IMR-90 (cell line): ENCODE data around the gene TMEM50A. TPM values are rescaled to one million over a fixed set of nuclear protein-coding genes. Genes with fewer than 3 reads are reported as not detected.

ENCODE experiments used
- ATAC-seq: fragments of 200-7000 bp; cut with Tn5 transposase; 2 replicates; pipeline ENCODE4 v1.9.1; 2020; ENCODE audit warnings: low read depth, mild to moderate bottlenecking, moderate library complexity
- BruUV-seq: library from RNA; stranded (reverse); fragments of 400-500 nt; replicated peaks from 2 replicates; lab custom pipeline; 2021; lab: Mats Ljungman, UMichigan
- CTCF ChIA-PET: fragments of 300-600 bp; formaldehyde crosslinking; extraction: SDS; loops from one replicate; lab custom pipeline; 2021; ENCODE audit warnings: antibody characterized with exemption; lab: Yijun Ruan, JAX
- POLR2A ChIA-PET: fragments of 300-600 bp; sonication (Branson Sonifier 250); formaldehyde crosslinking; loops from one replicate; lab custom pipeline; 2022; ENCODE audit warnings: antibody characterized with exemption; ENCODE audit not compliant: unreplicated experiment; lab: Charles Lee
- DNase-seq: peaks from one replicate; pipeline ENCODE4 v3.0.0; 2013
- H2AFZ ChIP-seq: replicated peaks from 2 replicates; pipeline ENCODE3; 2013; ENCODE audit warnings: low read length, mild to moderate bottlenecking; ENCODE audit not compliant: poor library complexity
- H2AK5ac ChIP-seq: 2 replicates; pipeline ENCODE4 v1.6.1; 2013; ENCODE audit warnings: low read depth, low read length, inconsistent platforms
- H2AK9ac ChIP-seq: replicated peaks from 2 replicates; pipeline ENCODE3; 2013; ENCODE audit warnings: mild to moderate bottlenecking, low read depth, low read length, moderate library complexity; ENCODE audit not compliant: poor library complexity
- H2BK120ac ChIP-seq: 2 replicates; pipeline ENCODE4 v1.6.1; 2013; ENCODE audit warnings: low read depth, low read length, inconsistent platforms
- H2BK15ac ChIP-seq: 3 replicates; pipeline ENCODE4 v1.6.1; 2013; ENCODE audit warnings: low read depth, low read length, inconsistent platforms
- H2BK20ac ChIP-seq: 2 replicates; pipeline ENCODE4 v1.6.1; 2013; ENCODE audit warnings: low read depth, mild to moderate bottlenecking, inconsistent platforms, low read length, moderate library complexity
- H2BK5ac ChIP-seq: 2 replicates; pipeline ENCODE4 v1.6.1; 2013; ENCODE audit warnings: mild to moderate bottlenecking, low read depth, low read length, inconsistent platforms; ENCODE audit not compliant: poor library complexity, severe bottlenecking
- H3K14ac ChIP-seq: replicated peaks from 2 replicates; pipeline ENCODE4 v1.6.1; 2013; ENCODE audit warnings: low read depth, low read length, inconsistent platforms
- H3K18ac ChIP-seq: 2 replicates; pipeline ENCODE4 v1.6.1; 2013; ENCODE audit warnings: low read depth, low read length, control low read depth
- H3K23ac ChIP-seq: 2 replicates; pipeline ENCODE4 v1.6.1; 2013; ENCODE audit warnings: low read depth, low read length, inconsistent platforms
- H3K27ac ChIP-seq: 2 replicates; pipeline ENCODE4 v1.5.1; 2013; ENCODE audit warnings: mild to moderate bottlenecking, control low read depth, low read length; ENCODE audit not compliant: insufficient read depth
- H3K27me3 ChIP-seq: 2 replicates; pipeline ENCODE4 v1.6.1; 2013; ENCODE audit warnings: low read length; ENCODE audit not compliant: control insufficient read depth, insufficient read depth
- H3K36me3 ChIP-seq: 2 replicates; pipeline ENCODE4 v1.6.1; 2013; ENCODE audit warnings: low read length, mixed read lengths; ENCODE audit not compliant: control insufficient read depth, insufficient read depth
- H3K4ac ChIP-seq: 2 replicates; pipeline ENCODE4 v1.6.1; 2013; ENCODE audit warnings: low read depth, low read length, inconsistent platforms
- H3K4me1 ChIP-seq: 2 replicates; pipeline ENCODE4 v1.6.1; 2013; ENCODE audit warnings: low read length, mixed read lengths; ENCODE audit not compliant: control insufficient read depth, insufficient read depth
- H3K4me2 ChIP-seq: 2 replicates; pipeline ENCODE4 v1.6.1; 2013; ENCODE audit warnings: low read depth, mild to moderate bottlenecking, control low read depth, low read length, moderate library complexity
- H3K4me3 ChIP-seq: 2 replicates; pipeline ENCODE4 v1.5.1; 2013; ENCODE audit warnings: low read depth, mild to moderate bottlenecking, control low read depth, low read length, moderate library complexity; ENCODE audit not compliant: insufficient read depth
- H3K56ac ChIP-seq: 2 replicates; pipeline ENCODE4 v1.6.1; 2013; ENCODE audit warnings: low read length, inconsistent platforms; ENCODE audit not compliant: insufficient read depth; ENCODE audit errors: extremely low read depth
- H3K79me1 ChIP-seq, 2 experiments: 2 replicates each; pipeline ENCODE4 v1.6.1; 2013; ENCODE audit warnings: low read length in 2 of 2, inconsistent platforms in 1 of 2, low read depth in 1 of 2
- H3K9ac ChIP-seq: 2 replicates; pipeline ENCODE4 v1.6.1; 2013; ENCODE audit warnings: low read depth, low read length, control low read depth
- H3K9me1 ChIP-seq: 2 replicates; pipeline ENCODE4 v1.6.1; 2013; ENCODE audit warnings: low read length, inconsistent platforms; ENCODE audit not compliant: insufficient read depth
- H3K9me3 ChIP-seq: 2 replicates; pipeline ENCODE4 v1.6.1; 2013; ENCODE audit warnings: low read length; ENCODE audit not compliant: control insufficient read depth, insufficient read depth
- H4K20me1 ChIP-seq: 2 replicates; pipeline ENCODE4 v1.6.1; 2013; ENCODE audit warnings: low read length, inconsistent platforms; ENCODE audit not compliant: insufficient read depth
- H4K5ac ChIP-seq: 2 replicates; pipeline ENCODE4 v1.6.1; 2013; ENCODE audit warnings: mild to moderate bottlenecking, low read depth, low read length, control low read depth
- H4K8ac ChIP-seq, 2 experiments: 2 replicates each; pipeline ENCODE4 v1.6.1; 2013; ENCODE audit warnings: low read depth in 2 of 2, low read length in 2 of 2, control low read depth in 1 of 2, inconsistent platforms in 1 of 2
- H4K91ac ChIP-seq: 2 replicates; pipeline ENCODE4 v1.6.1; 2013; ENCODE audit warnings: low read depth, low read length, inconsistent platforms; ENCODE audit not compliant: insufficient read depth
- BHLHE40 ChIP-seq: fragments of 150-350 bp; IDR thresholded peaks from 2 replicates; pipeline ENCODE4 v1.6.1; 2016; ENCODE audit warnings: mild to moderate bottlenecking, low read depth, low read length
- CEBPB ChIP-seq: IDR thresholded peaks from 2 replicates; pipeline ENCODE4 v1.6.1; 2012; ENCODE audit warnings: low read depth, low read length, improper control_type of control experiment
- CHD1 ChIP-seq: IDR thresholded peaks from 2 replicates; pipeline ENCODE4 v1.6.1; 2012; ENCODE audit warnings: low read depth, low read length, improper control_type of control experiment
- CTCF ChIP-seq: conservative IDR thresholded peaks from 2 replicates; pipeline ENCODE4 v1.5.1; 2012; ENCODE audit warnings: mild to moderate bottlenecking, low read depth, low read length, improper control_type of control experiment
- ELK1 ChIP-seq: fragments of 150-350 bp; IDR thresholded peaks from 2 replicates; pipeline ENCODE4 v1.6.1; 2016; ENCODE audit warnings: low read depth, mild to moderate bottlenecking, low read length, moderate library complexity, borderline replicate concordance
- FOS ChIP-seq: fragments of 150-350 bp; IDR thresholded peaks from 2 replicates; pipeline ENCODE4 v1.6.1; 2016; ENCODE audit warnings: low read depth, low read length
- MAFK ChIP-seq: IDR thresholded peaks from 2 replicates; pipeline ENCODE4 v1.6.1; 2012; ENCODE audit warnings: low read depth, low read length, improper control_type of control experiment
- MAZ ChIP-seq: IDR thresholded peaks from 2 replicates; pipeline ENCODE4 v1.6.1; 2012; ENCODE audit warnings: low read depth, mild to moderate bottlenecking, low read length, improper control_type of control experiment, moderate library complexity, borderline replicate concordance
- MXI1 ChIP-seq: IDR thresholded peaks from 2 replicates; pipeline ENCODE4 v1.6.1; 2012; ENCODE audit warnings: low read depth, mild to moderate bottlenecking, low read length, moderate library complexity, borderline replicate concordance
- NFE2L2 ChIP-seq: fragments of 150-350 bp; IDR thresholded peaks from 2 replicates; pipeline ENCODE4 v1.6.1; 2016; ENCODE audit warnings: low read depth, mild to moderate bottlenecking, low read length
- POLR2A ChIP-seq: IDR thresholded peaks from 2 replicates; pipeline ENCODE4 v1.6.1; 2012; ENCODE audit warnings: mild to moderate bottlenecking, low read depth, low read length
- RAD21 ChIP-seq: IDR thresholded peaks from 2 replicates; pipeline ENCODE4 v1.6.1; 2012; ENCODE audit warnings: low read length, improper control_type of control experiment
- RCOR1 ChIP-seq: IDR thresholded peaks from 2 replicates; pipeline ENCODE4 v1.6.1; 2012; ENCODE audit warnings: mild to moderate bottlenecking, low read length, improper control_type of control experiment; ENCODE audit not compliant: insufficient replicate concordance
- RFX5 ChIP-seq: IDR thresholded peaks from 2 replicates; pipeline ENCODE4 v1.8.0; 2012; ENCODE audit warnings: low read depth, mild to moderate bottlenecking, low read length, moderate library complexity
- SMC3 ChIP-seq: fragments of 150-350 bp; IDR thresholded peaks from 2 replicates; pipeline ENCODE4 v1.6.1; 2016; ENCODE audit warnings: low read depth, mild to moderate bottlenecking, antibody characterized with exemption, low read length, moderate library complexity
- USF2 ChIP-seq: fragments of 150-350 bp; IDR thresholded peaks from 2 replicates; pipeline ENCODE4 v1.6.1; 2017; ENCODE audit warnings: mild to moderate bottlenecking, antibody characterized with exemption, low read length, low read depth
- WGBS, 2 experiments: methylation state at CpG; one replicate each; pipeline versions ENCODE4 v1.1.5 to v1.1.7; 2013; ENCODE audit warnings: missing lambda C conversion rate in 2 of 2; ENCODE audit not compliant: insufficient read length in 1 of 2; ENCODE audit errors: extremely low coverage in 2 of 2; 5-methylcytosine and 5-hydroxymethylcytosine counted together
- dilution Hi-C: fragments of 300-500 bp; cut with HindIII; formaldehyde crosslinking; loops from one replicate; pipeline ENCODE4 v1.14.3; 2018; ENCODE audit warnings: low sequenced_read_pairs; ENCODE audit not compliant: unreplicated experiment
- in situ Hi-C: fragments of 300-500 bp; cut with MboI; formaldehyde crosslinking; loops from 3 replicates; pipeline ENCODE4 v1.14.3; 2019; ENCODE audit warnings: low sequenced_read_pairs, inconsistent platforms, mixed read lengths
- intact Hi-C: fragments of 100-400 bp; cut with micrococcal nuclease; formaldehyde crosslinking; loops from 2 replicates; pipeline ENCODE4 v1.10.0; 2022
- polyA plus RNA-seq, 3 experiments: library from polyadenylated mRNA; depleted of rRNA; stranded (reverse); fragments of >200 nt; gene quantifications; 2 replicates each; pipeline ENCODE4 v1.2.3, GENCODE V29; 2012; ENCODE audit warnings: low replicate concordance in 1 of 3
- total RNA-seq: library from RNA; depleted of rRNA; stranded (reverse); fragments of >200 nt; gene quantifications from 2 replicates; pipeline ENCODE4 v1.2.3, GENCODE V29; 2012

Gene TMEM50A
- total and polyA plus RNA-seq, 2 of the 4 experiments (the other 2 are of a cell fraction) = 48.4 to 63.9 TPM

GRCh38 chr1:25342846-25343245 is 4.7 kb downstream of the TMEM50A start:
- Histone ChIP-seq H3K9me3 (no peaks in the 10 kb centered on the region), H3K9ac (no peak overlapping the region), H3K56ac (no peak overlapping the region), H2BK15ac (no peak overlapping the region), H3K36me3 (peaks cover 11% of the 10 kb centered on the region), H3K4me3 (no peak overlapping the region), H3K27ac (no peak overlapping the region), H3K4me1 (peaks cover 4% of the 10 kb centered on the region), H2AK5ac (no peak overlapping the region), H2BK20ac (no peak overlapping the region), H3K23ac (no peak overlapping the region), H2BK5ac (no peak overlapping the region), H3K4ac (no peak overlapping the region), H2BK120ac (no peak overlapping the region), H3K79me1 (peaks cover 20 to 37% of the 10 kb centered on the region in 2 experiments), H4K91ac (no peak overlapping the region), H3K4me2 (no peak overlapping the region), H2AFZ (no peak overlapping the region), H4K20me1 (peaks cover 23% of the 10 kb centered on the region; the same call in 1 of the 2 replicates), H3K9me1 (0 out of 2 replicates have a peak, but pooled peaks cover 3% of the 10 kb centered on the region), H3K27me3 (no peaks in the 10 kb centered on the region), H4K5ac (no peak overlapping the region), H4K8ac (no peak overlapping the region), H3K14ac (no peak overlapping the region), H2AK9ac (no peak overlapping the region), H3K18ac (no peak overlapping the region)
- BruUV-seq = no TSS peak
- dilution Hi-C loops = no loop called here
- ATAC-seq = no peak
- intact Hi-C loops = loop anchor here (5.0 kb wide), 1 partner anchor 96 kb away; the partner anchor contains the start of gene RSRP1
- in situ Hi-C loops = no loop called here
- WGBS, 2 experiments = no CpG with 5 or more reads among the region's 1 CpG
- ChIA-PET CTCF (interaction anchor here (1.3 kb wide), 1 partner anchor 10 kb away, joined by 4 read pairs; no protein-coding TSS in a partner anchor), POLR2A (no interaction called here)
- TF ChIP-seq MAFK (no peak), ELK1 (no peak), FOS (no peak), MXI1 (no peak), RAD21 (no peak), NFE2L2 (no peak), SMC3 (no peak), BHLHE40 (no peak), CEBPB (no peak), MAZ (no peak), CHD1 (no peak), CTCF (no peak), USF2 (no peak), POLR2A (no peak), RFX5 (no peak), RCOR1 (no peak)
- no peak for DNase-seq
